GM21381 (cell line): ENCODE results near the gene TSPAN18.

ENCODE experiments used
- ATAC-seq: cut with Tn5 transposase; IDR thresholded peaks from one replicate; pipeline ENCODE4 v1.9.1; 2021; ENCODE audit warnings: mild to moderate bottlenecking, moderate library complexity; ENCODE audit not compliant: unreplicated experiment

The TSPAN18 gene

DNA sequence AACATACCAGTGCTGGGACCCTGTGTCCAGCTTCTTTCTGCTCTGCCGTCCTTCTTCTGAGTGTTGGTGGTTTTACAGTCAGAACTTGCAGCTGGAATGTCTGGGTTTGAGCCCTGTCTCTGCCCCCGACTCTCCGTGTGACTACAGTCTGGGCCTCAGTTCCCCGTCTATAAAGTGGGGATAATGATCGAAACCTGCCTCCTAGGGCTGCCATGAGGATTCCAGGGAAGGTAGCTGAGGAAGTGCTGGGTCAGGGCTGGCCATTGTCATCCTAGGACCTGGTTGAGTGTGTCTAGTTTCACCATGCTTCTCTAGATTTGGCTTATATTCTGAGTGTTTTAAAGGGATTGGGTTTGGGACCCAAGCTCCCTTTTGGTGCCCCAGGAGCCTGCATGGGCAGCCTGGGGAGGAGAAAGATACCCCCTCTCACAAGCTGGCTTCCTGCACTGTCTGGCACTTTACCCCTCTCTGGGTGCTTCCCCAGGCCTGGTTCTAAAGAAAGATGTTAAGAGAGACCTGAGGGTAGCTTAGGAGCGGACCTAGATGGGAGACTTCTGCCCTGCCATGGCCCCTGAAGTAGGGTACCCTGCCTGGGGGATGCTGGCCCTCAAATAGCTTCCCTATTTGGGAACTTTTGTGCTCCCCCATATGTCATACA, 49.9 kb downstream of the TSPAN18 start:
- ATAC-seq = no peak

DNA sequence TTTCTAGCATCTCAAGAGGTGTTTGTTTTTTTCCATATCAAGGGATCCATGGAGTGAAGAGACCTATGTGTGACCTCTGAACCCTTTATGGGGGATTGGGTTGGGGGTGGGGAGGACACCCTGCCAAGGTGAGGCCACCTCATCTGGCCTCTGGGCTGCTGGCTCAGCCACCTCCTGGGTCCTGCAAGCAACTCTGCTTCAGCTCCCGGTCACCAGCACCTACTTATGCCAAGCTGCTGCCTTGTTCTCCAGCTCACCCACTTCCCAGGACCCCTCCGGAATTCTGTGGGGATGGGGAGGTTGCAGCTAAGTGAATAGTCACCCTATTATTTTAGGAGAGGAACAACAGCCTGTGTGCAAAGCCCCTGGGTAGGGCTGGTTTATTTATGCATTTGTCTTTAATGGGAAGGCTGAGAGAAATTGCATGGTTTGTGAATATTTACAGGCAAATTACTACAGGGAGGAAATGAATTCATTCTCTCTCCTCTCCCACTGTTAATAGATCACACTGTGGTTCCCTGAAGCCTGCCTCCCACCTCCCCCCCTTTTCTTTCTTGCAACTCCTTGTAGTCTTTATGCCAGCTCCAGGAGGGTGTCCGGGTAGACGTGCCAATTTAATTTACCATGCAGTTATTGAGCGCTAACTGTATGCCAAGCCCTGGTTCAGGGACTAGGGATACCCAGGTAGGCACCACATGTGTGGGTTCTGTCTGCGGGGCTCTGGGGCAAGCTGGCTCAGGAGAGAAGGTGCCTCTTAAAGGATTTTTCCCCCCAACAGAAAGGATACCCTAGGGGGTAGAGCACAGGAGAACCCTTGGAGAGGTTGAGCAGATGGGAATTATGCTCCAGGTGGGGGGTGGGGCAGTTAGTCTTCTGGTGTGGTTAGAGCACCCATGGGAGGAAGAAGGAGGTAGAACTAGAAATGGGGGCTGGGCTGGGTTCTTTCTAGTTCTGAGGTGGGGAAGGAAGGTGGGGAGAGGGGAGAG, 50.7 kb downstream of the TSPAN18 start:
- ATAC-seq = no peak

DNA sequence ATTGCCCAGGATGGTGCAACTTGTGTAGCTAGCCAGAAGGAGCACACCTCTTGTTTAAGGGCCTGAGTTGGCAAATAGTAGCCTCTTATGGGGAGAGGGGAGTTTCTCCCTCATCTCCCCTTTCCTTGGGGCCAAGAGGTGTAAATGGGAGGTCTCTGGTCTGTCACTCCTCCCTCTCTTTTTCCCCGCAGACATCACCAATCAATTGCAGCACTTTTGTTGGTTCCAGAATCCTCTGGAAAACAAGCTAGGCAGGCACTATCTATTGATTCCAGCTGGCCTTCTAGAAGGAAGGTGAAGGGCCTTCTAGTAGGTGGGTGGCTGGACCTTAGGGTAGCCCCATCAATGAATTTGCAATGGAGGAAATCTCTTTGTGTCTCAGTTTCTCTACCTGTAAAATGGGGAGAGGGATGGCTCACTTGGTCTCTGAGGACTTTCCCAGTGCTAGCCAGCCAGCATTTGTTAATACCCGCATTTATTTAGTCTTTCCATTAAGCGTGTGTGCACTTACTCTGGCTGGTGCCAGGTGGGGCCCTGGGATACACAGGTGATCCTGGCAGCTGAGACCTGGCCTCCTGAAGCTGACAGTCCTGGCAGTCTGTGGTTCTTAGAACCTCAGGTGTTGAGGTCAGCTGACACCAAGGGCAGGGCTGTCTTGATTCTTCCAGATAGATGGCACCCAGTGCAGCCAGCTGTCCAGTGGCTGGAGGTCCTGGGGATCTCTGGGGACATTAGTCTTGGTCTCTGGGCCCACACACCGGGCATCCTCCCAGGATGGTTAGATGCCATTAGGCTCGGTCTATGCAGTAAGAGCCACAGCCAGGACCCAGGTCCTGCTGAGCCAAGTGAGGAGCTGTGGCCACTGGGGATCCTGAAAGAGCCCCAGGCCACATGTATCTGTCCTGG, 51.7 kb downstream of the TSPAN18 start:
- no peak for ATAC-seq

DNA sequence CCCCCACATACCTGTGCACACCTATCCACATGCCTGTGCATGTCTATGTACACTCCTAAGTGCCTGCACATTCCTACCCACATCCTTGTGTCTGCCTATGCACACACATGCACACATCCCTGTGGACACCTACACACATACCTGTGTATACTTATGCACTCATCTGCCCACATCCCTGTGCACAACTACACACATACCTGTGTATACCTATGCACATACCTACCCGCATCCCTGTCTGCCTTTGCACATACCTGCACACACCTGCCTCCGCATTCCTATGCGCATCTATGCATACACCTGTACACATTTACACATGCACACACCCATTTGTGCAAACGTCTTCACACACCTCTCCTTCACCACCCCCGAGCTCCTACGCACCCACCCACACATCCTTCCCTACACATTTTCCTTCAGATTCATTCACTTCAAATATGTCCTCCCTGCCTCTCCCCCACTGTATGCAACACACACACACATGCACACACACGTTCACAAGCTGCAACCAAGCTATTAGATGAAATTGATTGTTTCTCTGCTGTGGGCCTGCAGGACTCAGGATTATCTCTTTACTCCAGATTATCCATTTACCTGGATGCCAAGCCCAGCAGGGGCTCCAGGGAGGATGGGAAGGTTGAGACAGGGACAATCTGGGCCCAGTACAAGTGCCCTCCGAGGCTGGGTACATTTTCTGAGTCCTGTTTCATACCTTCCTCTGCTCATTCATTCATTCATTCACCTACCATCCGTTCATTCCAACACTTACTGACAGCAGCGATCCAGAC, 53.2 kb downstream of the TSPAN18 start:
- ATAC-seq = no peak

DNA sequence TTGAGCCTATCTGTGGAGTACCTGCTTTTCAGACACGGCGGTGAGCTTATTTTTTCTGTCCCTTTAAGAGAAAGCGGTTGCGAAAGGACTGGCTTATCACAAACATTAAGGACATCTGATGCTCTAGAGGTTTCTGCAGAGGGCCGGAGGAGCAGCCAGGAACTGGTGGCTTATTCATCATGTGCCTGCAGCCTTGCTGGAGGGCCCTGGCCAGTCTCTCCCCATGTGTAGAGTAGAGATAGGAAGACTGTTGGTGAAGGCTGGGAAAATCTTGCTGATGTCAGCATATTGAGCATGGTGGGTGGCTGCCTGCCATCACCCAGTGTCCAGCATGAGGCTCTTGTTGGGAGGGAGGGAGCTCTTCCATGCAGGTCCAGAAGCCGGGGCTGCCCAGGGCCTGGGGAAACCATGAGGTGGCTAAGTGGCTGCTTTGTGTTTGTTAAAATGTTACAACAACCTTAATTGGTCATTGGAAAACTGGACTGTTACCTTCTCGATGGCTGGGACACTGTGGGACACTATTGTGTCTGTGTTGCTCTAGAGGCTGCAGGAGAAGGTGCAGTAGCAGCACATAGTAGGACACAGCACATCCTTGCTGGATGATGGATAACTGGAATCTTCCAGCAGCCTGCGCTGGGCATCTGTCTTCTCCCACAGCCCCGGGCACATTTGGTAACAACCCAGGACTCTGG, 54.3 kb downstream of the TSPAN18 start:
- ATAC-seq = no peak

DNA sequence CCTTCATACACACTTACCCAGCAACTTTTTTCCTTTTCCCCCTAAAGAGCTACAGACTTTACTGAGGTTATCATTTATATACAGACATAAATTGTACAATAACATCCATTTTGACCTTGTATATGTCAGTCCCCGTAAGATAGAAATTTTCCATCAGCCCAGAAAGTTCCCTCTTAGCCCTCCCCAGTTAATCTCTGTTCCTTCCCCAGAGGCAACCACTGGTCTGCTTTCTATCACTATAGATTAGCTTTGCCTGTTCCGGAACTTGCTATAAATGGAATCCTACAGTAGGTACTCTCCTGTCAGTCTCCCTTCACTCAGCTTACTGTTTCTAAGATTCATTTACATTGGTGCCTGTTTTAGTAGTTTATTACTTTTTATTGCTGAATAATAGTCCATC, 54.9 kb downstream of the TSPAN18 start:
- no peak for ATAC-seq

DNA sequence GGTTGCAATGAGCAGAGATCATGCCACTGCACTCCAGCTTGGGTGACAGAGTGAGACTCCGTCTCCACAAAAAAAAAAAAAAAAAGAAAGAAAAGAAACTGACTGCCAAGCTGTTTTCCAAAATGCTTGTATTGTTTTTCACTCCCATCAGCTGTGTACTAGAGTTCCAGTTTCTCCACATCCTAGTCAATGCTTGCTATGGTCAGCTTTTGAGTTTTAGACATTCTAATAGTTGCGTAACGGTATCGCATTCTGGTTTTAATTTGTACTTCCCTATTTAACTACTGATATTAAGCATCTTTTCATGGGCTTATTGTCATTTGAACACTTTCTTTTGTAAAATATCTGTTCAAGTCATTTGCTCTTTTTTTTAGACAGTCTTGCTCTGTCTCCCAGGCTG, 55.7 kb downstream of the TSPAN18 start:
- ATAC-seq = no peak

DNA sequence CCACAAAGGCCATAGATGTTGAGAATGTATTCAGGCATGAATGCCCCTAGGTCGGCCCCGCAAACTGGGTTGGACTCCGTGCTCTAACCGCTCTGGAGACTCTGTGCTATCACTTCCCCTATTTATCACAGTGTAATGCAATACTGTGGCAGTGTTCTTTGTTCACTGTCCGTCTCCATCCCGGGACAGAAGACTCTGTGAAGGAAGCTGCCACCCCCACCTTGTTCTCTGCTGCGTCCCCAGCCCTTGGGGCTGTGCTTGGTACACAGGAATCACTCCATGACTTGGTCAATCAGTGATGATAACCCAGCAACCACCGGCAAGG, 57.6 kb downstream of the TSPAN18 start:
- no peak for ATAC-seq

DNA sequence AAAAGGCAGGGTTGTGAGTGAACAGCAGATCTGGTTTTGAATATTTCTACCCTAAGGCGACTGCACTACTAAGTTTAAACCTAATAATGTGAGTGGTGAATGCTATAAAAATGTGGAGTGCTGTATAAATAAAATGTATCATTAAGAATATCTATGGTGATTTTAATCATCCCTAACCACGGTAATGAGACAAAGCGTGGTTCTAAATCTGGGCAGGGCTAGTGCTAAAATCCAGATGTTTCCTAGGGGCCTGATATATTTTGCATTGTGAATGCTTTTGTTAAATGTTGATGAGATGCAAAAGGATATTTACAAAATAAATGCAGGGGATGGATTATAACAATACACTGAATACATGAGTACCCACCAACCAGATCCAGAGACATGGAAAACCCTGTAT, 58.1 kb downstream of the TSPAN18 start:
- no peak for ATAC-seq

DNA sequence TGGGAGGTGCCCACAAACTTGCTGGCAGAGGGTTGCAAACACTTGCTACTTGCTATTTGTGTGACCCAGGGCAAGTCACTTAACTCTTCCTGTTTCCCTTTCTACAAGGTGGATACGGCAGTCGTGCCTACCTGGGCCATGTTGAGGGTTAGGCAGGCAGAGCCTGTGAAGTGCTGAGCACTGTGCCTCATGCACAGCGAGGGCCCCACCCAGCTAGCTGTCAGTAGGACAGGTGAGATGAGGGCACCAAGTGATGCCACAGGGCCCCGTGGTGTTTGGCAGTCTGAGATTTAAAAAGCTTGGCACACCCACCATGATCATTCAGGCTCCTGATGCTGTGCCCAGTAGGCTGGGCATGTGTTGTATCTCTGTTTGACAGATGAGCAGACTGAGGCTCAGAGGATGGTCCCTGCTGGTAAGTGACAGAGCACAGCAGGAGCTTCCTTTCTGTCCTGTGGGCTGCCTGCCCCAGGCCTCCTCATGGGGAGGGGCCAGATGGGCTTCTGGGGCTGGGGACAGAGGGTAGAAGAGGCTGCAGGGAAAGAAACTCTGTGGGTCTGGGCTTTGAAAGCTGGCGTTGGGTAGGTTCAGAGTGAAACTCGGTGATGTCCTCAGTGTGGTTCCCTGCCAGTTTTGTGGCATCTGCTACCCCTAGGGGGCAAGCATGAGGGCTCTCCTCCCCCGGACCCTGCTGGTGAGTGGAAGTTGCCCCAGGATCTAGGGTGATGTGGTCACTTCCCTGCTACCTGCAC, 59.3 kb downstream of the TSPAN18 start:
- no peak for ATAC-seq

DNA sequence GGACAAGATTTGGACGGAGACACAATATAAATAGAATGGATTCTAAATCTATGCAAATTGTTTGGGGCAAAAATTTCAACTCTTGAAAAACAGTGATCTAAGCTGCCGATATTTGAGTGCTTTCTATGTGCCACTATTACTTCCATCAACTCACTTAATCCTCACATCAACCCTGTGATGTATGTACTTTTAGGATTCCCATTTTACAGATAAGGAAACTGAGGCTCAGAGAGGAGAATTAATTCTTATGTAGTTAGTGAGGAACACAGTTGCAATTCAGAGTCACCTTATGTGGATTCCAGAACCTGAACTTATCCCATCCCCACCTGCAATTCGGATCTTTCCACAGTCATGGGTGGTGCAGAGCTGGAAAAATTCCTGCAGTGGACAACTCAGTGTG, 60.3 kb downstream of the TSPAN18 start:
- ATAC-seq = no peak

DNA sequence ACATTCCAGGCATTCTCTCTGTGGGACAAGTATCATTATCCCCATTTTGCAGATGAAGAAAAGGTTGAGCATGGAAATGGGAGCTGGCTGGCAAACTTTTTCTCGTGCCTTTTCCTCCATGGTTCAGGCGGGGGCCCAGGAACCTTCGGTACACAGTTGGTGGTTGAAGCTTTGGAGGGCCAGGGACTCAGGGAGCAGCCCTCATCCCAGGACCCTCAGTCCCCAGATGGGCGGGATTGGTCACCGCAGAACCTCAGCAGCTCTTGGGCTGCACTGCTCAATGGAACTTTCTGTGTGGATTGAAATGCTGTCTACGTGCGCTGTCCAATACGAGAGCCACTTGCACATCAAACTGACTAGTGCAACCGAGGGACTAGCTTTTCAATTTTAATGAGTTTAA, 61.2 kb downstream of the TSPAN18 start:
- ATAC-seq = no peak

DNA sequence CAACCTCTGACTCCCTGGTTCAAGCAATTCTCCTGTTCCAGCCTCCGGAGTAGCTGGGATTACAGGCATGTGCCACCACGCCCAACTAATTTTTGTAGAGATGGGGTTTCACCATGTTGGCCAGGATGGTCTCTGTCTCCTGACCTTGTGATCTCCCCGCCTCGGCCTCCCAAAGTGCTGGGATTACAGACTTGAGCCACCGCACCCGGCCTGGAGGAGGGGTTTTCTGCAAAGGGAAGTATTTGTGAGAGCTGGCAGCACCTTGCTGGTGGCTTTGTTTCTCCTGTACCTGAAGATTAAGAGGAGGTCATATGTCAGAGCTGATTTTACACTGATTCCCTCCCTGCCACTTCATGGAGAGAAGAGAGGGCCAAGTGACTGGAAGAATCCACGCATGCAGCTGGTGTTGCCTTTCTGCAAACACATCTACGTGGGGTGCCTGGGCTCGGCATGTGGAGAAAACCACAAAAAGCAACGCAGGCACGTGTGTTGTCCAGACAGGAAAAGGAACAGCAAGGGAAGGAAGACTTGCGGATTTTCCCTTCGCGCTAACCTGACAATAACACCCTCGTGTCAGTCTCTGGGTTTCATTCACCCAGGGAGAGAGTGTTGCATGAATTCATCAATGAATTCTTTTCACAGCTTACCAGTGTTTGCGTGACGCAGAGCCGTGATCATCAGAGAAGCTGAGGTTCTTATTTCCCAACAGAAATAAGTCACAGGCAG, 61.9 kb downstream of the TSPAN18 start:
- ATAC-seq = no peak

DNA sequence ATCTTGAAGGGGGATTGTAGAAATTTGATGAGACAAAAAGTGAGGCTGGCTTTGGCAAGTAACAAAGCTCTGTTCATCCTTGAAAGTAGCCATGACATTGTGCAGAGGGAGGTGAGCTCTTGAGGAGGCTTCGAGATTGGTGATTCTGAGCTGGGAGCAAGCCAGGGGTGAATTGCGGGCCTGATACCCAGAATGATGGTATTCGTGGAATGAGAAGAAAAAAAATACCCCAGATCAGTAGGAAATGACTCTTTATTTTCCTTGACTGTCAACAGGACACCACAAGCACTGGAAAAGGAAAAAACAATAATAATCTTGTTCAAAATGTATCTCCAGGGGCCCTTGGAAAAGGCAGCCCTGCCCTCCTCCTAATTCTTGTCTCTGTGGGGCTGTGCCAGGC, 62.7 kb downstream of the TSPAN18 start:
- ATAC-seq = no peak

DNA sequence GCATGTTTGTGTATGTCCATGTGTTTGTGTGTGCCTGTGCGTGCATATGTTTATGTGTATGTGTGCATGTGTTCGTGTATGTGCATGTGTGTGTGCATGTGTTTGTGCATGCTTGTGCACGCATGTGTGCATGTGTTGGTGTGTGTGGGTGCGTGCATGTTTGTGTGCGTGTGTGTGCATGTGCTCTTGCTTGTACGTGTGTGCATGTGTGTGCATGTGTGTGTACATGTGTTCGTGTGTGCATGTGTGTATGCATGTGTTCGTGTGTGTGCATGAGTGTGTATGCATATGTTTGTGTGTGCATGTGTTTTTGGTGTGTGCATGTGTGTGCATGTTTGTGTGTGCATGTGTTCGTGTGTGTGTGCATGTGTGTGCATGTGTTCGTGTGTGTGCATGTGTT, 63.4 kb downstream of the TSPAN18 start:
- ATAC-seq = no peak

DNA sequence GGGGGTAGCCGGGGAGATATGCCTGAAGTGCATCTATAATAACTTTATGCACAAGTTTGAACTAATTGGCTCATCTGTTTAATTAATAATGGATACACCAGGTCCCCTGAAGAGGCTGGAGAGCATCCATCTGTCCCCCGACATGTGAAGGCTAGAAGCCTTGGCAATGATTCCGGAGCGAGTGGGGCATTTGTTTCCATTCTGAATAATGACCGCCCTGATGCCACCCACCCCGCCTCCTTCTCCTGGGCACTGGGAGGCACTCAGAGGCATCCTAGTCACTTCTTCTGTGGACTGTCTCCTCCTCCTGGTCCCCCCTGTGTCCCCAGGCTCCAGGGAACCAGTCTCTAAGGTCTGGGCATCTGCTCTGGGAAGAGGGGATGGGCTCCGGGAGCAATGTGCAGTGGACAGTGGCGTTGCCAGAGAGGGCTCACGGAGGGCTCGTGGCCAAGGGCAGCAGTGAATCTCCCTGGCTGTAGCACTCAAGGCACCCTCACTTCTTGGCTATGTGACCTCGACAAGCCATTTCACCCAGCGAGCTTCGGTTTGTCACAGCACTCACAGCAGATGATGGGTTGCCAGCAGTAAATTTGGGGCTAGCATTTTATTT, 64.7 kb downstream of the TSPAN18 start:
- ATAC-seq = no peak

DNA sequence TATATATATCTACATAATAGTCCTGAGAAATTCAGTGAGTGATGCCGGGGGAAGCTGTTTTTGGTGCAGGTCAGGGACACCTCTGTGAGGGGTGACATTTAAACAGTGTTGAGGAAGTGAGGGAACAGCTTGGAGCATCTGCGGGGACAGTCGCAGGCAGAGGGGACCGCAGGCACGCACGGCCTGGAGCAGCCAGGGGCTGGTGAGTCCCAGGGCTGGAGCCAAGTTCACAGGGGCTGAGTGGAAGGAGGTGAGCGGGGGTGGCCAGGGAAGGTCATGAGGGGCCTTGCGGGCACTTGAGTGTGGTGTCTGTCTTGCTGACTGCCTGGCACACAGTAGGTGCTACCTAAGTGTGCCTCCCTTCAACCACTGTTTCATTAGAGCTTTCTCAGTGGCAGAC, 65.4 kb downstream of the TSPAN18 start:
- no peak for ATAC-seq

DNA sequence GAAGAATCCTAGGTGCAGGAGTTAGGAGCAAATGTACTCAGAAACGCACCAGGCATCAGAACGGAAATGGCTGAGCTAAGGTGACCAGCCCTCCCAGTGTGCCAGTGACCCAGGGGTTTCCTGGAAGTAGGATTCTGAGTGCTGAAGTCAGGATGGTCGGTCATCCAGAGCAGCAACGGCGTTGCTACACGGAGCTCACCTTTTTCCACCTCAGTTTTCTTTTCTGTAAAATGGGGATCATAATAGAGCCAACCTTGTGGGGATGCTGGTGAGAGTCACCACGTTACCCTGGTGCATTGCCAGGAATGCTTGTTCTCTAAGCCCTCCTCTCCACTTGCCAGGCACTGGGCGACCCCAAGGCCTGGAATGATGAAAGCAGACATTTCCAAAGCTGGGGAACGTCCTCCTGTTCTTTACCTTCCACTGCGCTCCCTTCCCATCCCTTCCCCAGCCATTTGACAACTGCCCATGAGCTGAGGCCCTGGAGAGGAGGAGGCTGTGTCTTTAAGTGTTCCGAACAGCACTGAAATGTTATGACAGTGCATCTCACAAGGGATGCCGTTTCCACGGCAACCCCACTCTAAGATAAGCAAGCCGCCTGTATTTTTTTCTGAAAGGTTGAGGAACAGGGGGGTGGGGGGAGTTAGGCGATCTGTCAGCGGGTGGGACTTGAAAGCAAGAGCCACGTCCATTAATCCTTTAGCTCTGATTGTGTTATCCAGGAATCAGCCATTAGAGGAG, 66.8 kb downstream of the TSPAN18 start:
- ATAC-seq = no peak
